ENCODE measurements around the gene PRPF38B. TPM values are rescaled to one million over a fixed set of nuclear protein-coding genes. Genes with fewer than 3 reads are reported as not detected.

PRPF38B gene
- total and polyA plus RNA-seq, 9 of the 15 experiments (the other 6 are each of a cell fraction or from before 2014, with no cell fraction given): 25.3 to 85.5 (median 66.4) TPM

DNA sequence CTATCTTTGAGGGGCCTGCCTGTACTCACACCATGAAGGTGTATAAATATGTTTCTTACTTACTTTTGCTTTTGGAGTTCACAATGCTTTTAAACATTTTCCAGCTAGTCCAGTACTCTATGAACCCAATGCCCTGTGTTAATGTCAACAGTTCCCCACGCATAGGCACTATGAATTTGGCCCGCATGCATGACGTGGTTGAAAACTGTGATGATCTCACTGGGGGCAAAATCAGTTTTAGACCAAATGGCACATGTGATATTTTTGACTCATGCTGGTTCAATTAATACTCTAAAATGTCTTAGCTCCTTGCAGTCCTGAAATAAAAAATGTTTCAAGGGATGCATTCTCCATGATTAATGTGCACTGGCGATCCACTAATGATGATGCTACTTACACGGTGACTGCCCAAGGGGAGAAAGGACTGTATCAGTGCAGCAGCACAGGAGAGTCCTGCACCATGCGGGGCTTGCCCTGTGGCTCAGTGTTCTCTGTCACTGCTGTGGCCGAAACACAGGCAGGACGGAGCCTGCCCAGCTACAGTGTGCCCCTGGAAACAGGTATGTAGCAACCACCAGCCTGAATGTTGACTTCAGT lies 36.3 kb downstream of the PRPF38B start:
- 18% methylated on average over 8 of the region's 8 CpGs for WGBS (ENCODE audit: insufficient coverage, low coverage, missing lambda C conversion rate)
- Histone ChIP-seq H3K4me3 (no peak overlapping the region), H3K9me3 (replicated peaks; ENCODE audit: control insufficient read depth, insufficient read depth, low read depth, low read length) (no peaks in the 10 kb centered on the region), H3K4me1 (replicated peaks in 1 of 2; ENCODE audit: control insufficient read depth in 2 of 2, insufficient read depth in 2 of 2, low read length in 2 of 2) (peaks cover 0 to 3% of the 10 kb centered on the region in 2 experiments; a peak in 1 of 5 replicates), H2AFZ (ENCODE audit: low read depth, low read length) (peak overlapping the region; percentile 44), H3K36me3 (ENCODE audit: control insufficient read depth, insufficient read depth, low read length) (no peaks in the 10 kb centered on the region), H3K79me2 (ENCODE audit: control insufficient read depth, insufficient read depth, low read length) (no peaks in the 10 kb centered on the region), H3K27me3 (ENCODE audit: control insufficient read depth in 2 of 2, insufficient read depth in 2 of 2, low read length in 2 of 2) (peaks cover 21 to 25% of the 10 kb centered on the region in 2 experiments; a peak in 4 of 5 replicates), H3K4me2 (ENCODE audit: insufficient read depth, low read length) (no peak overlapping the region), H3K9me1 (ENCODE audit: control insufficient read depth, insufficient read depth, low read length) (no peaks in the 10 kb centered on the region), H4K20me1 (replicated peaks; ENCODE audit: control insufficient read depth, insufficient read depth, low read length) (no peaks in the 10 kb centered on the region), H3K27ac (ENCODE audit: extremely low read depth, low read depth, low read length) (no peak overlapping the region), H3K9ac (ENCODE audit: insufficient read depth in 1 of 2, low read depth in 2 of 2, low read length in 2 of 2) (no peak overlapping the region)
- intact Hi-C loops (cut with micrococcal nuclease) (no loop called here), in situ Hi-C loops (cut with MboI) (no loop called here)
- FAIRE-seq (no peak), DNase-seq (ENCODE audit: extremely low read depth in 1 of 4, low spot score in 3 of 4) (no peak), ATAC-seq (peak; percentile 36; the same call in 2 of the 3 replicates)
- no TSS peak for BruUV-seq (replicated peaks)
- CTCF ChIA-PET (ENCODE audit: low intra/inter-chr PET ratio): no interaction called here
- POLR2A ChIA-PET: interaction anchor here (0.8 to 1.7 kb wide), 3 partner anchors 9 to 24 kb away, joined by 3 to 6 read pairs (median 4); no protein-coding TSS in a partner anchor
- TF ChIP-seq, protein P1, sequence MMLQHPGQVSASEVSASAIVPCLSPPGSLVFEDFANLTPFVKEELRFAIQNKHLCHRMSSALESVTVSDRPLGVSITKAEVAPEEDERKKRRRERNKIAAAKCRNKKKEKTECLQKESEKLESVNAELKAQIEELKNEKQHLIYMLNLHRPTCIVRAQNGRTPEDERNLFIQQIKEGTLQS (IDR thresholded peaks at IDR 0.05): peak; percentile 13; the same call in 1 of the 2 replicates
- TF ChIP-seq, protein P1 (CRISPR knock-in tag; conservative IDR thresholded peaks at IDR 0.05): no peak
- TF ChIP-seq NR2F6 (CRISPR knock-in tag; IDR thresholded peaks at IDR 0.05) (no peak), TARDBP (IDR thresholded peaks at IDR 0.05) (no peak), ZC3H4 (CRISPR knock-in tag; IDR thresholded peaks at IDR 0.05; ENCODE audit: borderline replicate concordance) (no peak), TSC22D4 (tag; IDR thresholded peaks at IDR 0.05) (no peak), LEF1 (IDR thresholded peaks at IDR 0.05) (no peak)
- TF ChIP-seq, protein P2, sequence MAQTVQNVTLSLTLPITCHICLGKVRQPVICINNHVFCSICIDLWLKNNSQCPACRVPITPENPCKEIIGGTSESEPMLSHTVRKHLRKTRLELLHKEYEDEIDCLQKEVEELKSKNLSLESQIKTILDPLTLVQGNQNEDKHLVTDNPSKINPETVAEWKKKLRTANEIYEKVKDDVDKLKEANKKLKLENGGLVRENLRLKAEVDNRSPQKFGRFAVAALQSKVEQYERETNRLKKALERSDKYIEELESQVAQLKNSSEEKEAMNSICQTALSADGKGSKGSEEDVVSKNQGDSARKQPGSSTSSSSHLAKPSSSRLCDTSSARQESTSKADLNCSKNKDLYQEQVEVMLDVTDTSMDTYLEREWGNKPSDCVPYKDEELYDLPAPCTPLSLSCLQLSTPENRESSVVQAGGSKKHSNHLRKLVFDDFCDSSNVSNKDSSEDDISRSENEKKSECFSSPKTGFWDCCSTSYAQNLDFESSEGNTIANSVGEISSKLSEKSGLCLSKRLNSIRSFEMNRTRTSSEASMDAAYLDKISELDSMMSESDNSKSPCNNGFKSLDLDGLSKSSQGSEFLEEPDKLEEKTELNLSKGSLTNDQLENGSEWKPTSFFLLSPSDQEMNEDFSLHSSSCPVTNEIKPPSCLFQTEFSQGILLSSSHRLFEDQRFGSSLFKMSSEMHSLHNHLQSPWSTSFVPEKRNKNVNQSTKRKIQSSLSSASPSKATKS (CRISPR knock-in tag; IDR thresholded peaks at IDR 0.05): no peak
- TF ChIP-seq, protein P3, sequence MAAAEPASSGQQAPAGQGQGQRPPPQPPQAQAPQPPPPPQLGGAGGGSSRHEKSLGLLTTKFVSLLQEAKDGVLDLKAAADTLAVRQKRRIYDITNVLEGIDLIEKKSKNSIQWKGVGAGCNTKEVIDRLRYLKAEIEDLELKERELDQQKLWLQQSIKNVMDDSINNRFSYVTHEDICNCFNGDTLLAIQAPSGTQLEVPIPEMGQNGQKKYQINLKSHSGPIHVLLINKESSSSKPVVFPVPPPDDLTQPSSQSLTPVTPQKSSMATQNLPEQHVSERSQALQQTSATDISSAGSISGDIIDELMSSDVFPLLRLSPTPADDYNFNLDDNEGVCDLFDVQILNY (CRISPR knock-in tag; IDR thresholded peaks at IDR 0.05): no peak

All from K562 (cell line).